Fibroblast of lung (primary cell): Measurements from ENCODE around the gene PPP1R1C. TPM values are rescaled to one million over a fixed set of nuclear protein-coding genes. Genes with fewer than 3 reads are reported as not detected.

Experiments used
- DNase-seq, 2 donors: peaks; one replicate each; pipeline versions ENCODE4 v3.0.0 to v3.0.0-alpha.2; 2010; ENCODE audit warnings: low read depth in 2 of 2
- H2AFZ ChIP-seq: 2 replicates; pipeline ENCODE4 v1.5.1; 2012; ENCODE audit warnings: low read length, control low read depth, inconsistent platforms
- H3K27ac ChIP-seq: 2 replicates; pipeline ENCODE4 v1.5.1; 2011; ENCODE audit warnings: low read length, control low read depth; ENCODE audit not compliant: insufficient read depth
- H3K27me3 ChIP-seq: 2 replicates; pipeline ENCODE4 v1.5.1; 2011; ENCODE audit warnings: mild to moderate bottlenecking, low read length; ENCODE audit not compliant: control insufficient read depth, insufficient read depth
- H3K36me3 ChIP-seq: 2 replicates; pipeline ENCODE4 v1.5.1; 2011; ENCODE audit warnings: low read length; ENCODE audit not compliant: control insufficient read depth, insufficient read depth
- H3K4me1 ChIP-seq: 2 replicates; pipeline ENCODE4 v1.5.1; 2011; ENCODE audit warnings: low read length; ENCODE audit not compliant: control insufficient read depth, insufficient read depth; ENCODE audit errors: extremely low read depth
- H3K4me2 ChIP-seq: 2 replicates; pipeline ENCODE4 v1.5.1; 2011; ENCODE audit warnings: low read length, control low read depth; ENCODE audit not compliant: insufficient read depth; ENCODE audit errors: extremely low read depth
- H3K4me3 ChIP-seq, 4 experiments: fragments of 200-600 bp in 1 of 4; sonication (generic) in 1 of 4; replicated peaks in 1 of 4; 2 replicates each; pipeline ENCODE4 v1.5.1; 2011 to 2016; ENCODE audit warnings: low read length in 4 of 4, low read depth in 3 of 4, mild to moderate bottlenecking in 3 of 4, control low read depth in 2 of 4, inconsistent platforms in 1 of 4, mixed read lengths in 1 of 4; ENCODE audit not compliant: insufficient read depth in 1 of 4; ENCODE audit errors: control extremely low read depth in 1 of 4
- H3K79me2 ChIP-seq: 2 replicates; pipeline ENCODE4 v1.5.1; 2012; ENCODE audit warnings: mild to moderate bottlenecking, low read length, inconsistent platforms; ENCODE audit not compliant: control insufficient read depth, insufficient read depth
- H3K9ac ChIP-seq: 2 replicates; pipeline ENCODE4 v1.5.1; 2011; ENCODE audit warnings: mild to moderate bottlenecking, low read length, control low read depth; ENCODE audit not compliant: insufficient read depth
- H3K9me3 ChIP-seq: 2 replicates; pipeline ENCODE4 v1.5.1; 2012; ENCODE audit warnings: low read depth, low read length; ENCODE audit not compliant: control insufficient read depth, insufficient read depth
- H4K20me1 ChIP-seq: 2 replicates; pipeline ENCODE4 v1.5.1; 2011; ENCODE audit warnings: low read length; ENCODE audit not compliant: control insufficient read depth, insufficient read depth; ENCODE audit errors: extremely low read depth
- EZH2 ChIP-seq: IDR thresholded peaks from 2 replicates; pipeline ENCODE4 v1.5.1; 2012; ENCODE audit warnings: low read length, control low read depth, mild to moderate bottlenecking; ENCODE audit errors: missing control alignments
- polyA plus RNA-seq, 2 donors: library from polyadenylated mRNA; depleted of rRNA in 1 of 2; stranded (reverse) in 1 of 2; unstranded in 1 of 2; fragments of >200 nt; gene quantifications; 2 replicates each; pipeline ENCODE4 v1.2.1, GENCODE V29; 2011 to 2012; ENCODE audit warnings: missing spikeins in 1 of 2
- total RNA-seq: library from RNA; depleted of rRNA; stranded (reverse); fragments of >200 nt; gene quantifications from 2 replicates; pipeline ENCODE4 v1.2.1, GENCODE V29; 2014
- TF ChIP-seq, protein P1 (sequence below), 2 donors: IDR thresholded peaks in 1 of 2; conservative IDR thresholded peaks in 1 of 2; 1 replicate in 1 of 2; 2 replicates in 1 of 2; pipeline ENCODE4 v1.5.1; 2011 to 2012; ENCODE audit warnings: low read length in 2 of 2, control low read depth in 1 of 2, inconsistent platforms in 1 of 2, low read depth in 1 of 2, mild to moderate bottlenecking in 1 of 2

Gene PPP1R1C
- total and polyA plus RNA-seq, 2 donors (not counting 1 experiment from before 2014, with no cell fraction given): 0.50 to 0.57 TPM

- no peak overlapping the region for H3K4me3 ChIP-seq
- no peaks in the 10 kb centered on the region for H3K27me3 ChIP-seq
- H3K4me2 ChIP-seq: no peak overlapping the region
- H3K9me3 ChIP-seq: no peaks in the 10 kb centered on the region
- H3K27ac ChIP-seq: no peak overlapping the region
- H4K20me1 ChIP-seq: no peaks in the 10 kb centered on the region
- TF ChIP-seq, protein P1, sequence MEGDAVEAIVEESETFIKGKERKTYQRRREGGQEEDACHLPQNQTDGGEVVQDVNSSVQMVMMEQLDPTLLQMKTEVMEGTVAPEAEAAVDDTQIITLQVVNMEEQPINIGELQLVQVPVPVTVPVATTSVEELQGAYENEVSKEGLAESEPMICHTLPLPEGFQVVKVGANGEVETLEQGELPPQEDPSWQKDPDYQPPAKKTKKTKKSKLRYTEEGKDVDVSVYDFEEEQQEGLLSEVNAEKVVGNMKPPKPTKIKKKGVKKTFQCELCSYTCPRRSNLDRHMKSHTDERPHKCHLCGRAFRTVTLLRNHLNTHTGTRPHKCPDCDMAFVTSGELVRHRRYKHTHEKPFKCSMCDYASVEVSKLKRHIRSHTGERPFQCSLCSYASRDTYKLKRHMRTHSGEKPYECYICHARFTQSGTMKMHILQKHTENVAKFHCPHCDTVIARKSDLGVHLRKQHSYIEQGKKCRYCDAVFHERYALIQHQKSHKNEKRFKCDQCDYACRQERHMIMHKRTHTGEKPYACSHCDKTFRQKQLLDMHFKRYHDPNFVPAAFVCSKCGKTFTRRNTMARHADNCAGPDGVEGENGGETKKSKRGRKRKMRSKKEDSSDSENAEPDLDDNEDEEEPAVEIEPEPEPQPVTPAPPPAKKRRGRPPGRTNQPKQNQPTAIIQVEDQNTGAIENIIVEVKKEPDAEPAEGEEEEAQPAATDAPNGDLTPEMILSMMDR (conservative IDR thresholded peaks at IDR 0.05 in 1 of 2, IDR thresholded peaks at IDR 0.05 in 1 of 2; ENCODE audit: low read depth in 1 of 2, low read length in 2 of 2): no peak
- TF ChIP-seq EZH2: no peak
- H3K36me3 ChIP-seq: no peaks in the 10 kb centered on the region
- H3K9ac ChIP-seq: no peak overlapping the region
- no peak overlapping the region for H2AFZ ChIP-seq
- H3K79me2 ChIP-seq: no peaks in the 10 kb centered on the region
- H3K4me1 ChIP-seq: no peaks in the 10 kb centered on the region
- no peak for DNase-seq
These were observed 180.8 kb downstream of the PPP1R1C start for GRCh38 chr2:182166406-182166805.

DNA sequence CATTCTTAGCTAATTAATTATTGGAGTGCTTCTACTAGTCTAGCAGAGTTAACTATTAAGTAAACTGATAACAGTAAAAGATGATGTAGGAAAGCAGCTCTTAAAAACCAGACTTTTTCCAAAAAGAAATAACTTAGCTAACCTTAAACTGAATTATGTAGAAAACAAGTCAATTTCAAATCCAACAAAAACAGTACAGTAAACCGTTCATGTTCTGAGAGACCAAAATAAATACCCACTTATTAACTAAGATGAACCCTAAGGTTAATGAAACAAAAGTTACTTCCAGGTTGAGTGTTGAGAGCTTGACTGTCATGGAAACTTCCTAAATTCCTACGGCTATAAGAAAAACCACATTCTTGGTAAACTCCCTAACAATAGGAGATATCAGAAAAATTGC lies 181.2 kb downstream of the PPP1R1C start:
- H3K4me1 ChIP-seq: no peaks in the 10 kb centered on the region
- H3K27ac ChIP-seq: no peak overlapping the region
- TF ChIP-seq, protein P1 (conservative IDR thresholded peaks at IDR 0.05 in 1 of 2, IDR thresholded peaks at IDR 0.05 in 1 of 2; ENCODE audit: low read depth in 1 of 2, low read length in 2 of 2): no peak
- no peak for TF ChIP-seq EZH2
- H3K36me3 ChIP-seq: no peaks in the 10 kb centered on the region
- H3K9me3 ChIP-seq: no peaks in the 10 kb centered on the region
- no peak overlapping the region for H2AFZ ChIP-seq
- H4K20me1 ChIP-seq: no peaks in the 10 kb centered on the region
- H3K4me3 ChIP-seq: no peak overlapping the region
- no peaks in the 10 kb centered on the region for H3K27me3 ChIP-seq
- no peak overlapping the region for H3K4me2 ChIP-seq
- H3K79me2 ChIP-seq: no peaks in the 10 kb centered on the region
- H3K9ac ChIP-seq: no peak overlapping the region
- DNase-seq: no peak

Other genes starting within 250 kb of the PPP1R1C start
- 117 and 179 TPM in 2 replicates for gene ITPRID2, start 94.1 kb upstream of the PPP1R1C start, total RNA-seq
- gene ITPRID2, start 94.1 kb upstream of the PPP1R1C start, polyA plus RNA-seq: 70.5 and 122 TPM in 2 replicates